Endothelial cell (in vitro differentiated cells): ENCODE measurements around the gene CDR2L. TPM values are rescaled to one million over a fixed set of nuclear protein-coding genes. Genes with fewer than 3 reads are reported as not detected.
A peak's percentile ranks its signal among the peaks of the same experiment; 100 is the strongest.

Experiments used
- DNase-seq: peaks from one replicate; pipeline ENCODE4 v3.0.0; 2021; ENCODE audit warnings: low spot score
- H3K27ac Mint-ChIP-seq: one replicate; pipeline ENCODE4 v1.8.0; 2021; ENCODE audit warnings: mixed read lengths, inconsistent platforms; ENCODE audit not compliant: unreplicated experiment
- H3K27me3 Mint-ChIP-seq: one replicate; pipeline ENCODE4 v1.8.0; 2021; ENCODE audit warnings: mild to moderate bottlenecking, moderate library complexity, mixed read lengths, inconsistent platforms; ENCODE audit not compliant: unreplicated experiment
- H3K36me3 Mint-ChIP-seq: one replicate; pipeline ENCODE4 v1.8.0; 2021; ENCODE audit warnings: mild to moderate bottlenecking, low read depth, mixed read lengths, inconsistent platforms; ENCODE audit not compliant: unreplicated experiment
- H3K4me1 Mint-ChIP-seq: one replicate; pipeline ENCODE4 v1.8.0; 2021; ENCODE audit warnings: mild to moderate bottlenecking, mixed read lengths, inconsistent platforms; ENCODE audit not compliant: unreplicated experiment
- H3K4me3 Mint-ChIP-seq: one replicate; pipeline ENCODE4 v1.8.0; 2021; ENCODE audit warnings: mild to moderate bottlenecking, mixed read lengths, inconsistent platforms; ENCODE audit not compliant: unreplicated experiment
- H3K9me3 Mint-ChIP-seq: one replicate; pipeline ENCODE4 v1.8.0; 2021; ENCODE audit warnings: mixed read lengths, inconsistent platforms; ENCODE audit not compliant: unreplicated experiment
- CTCF ChIP-seq: fragments of 200-600 bp; sonication (generic); IDR thresholded peaks from one replicate; pipeline ENCODE4 v1.5.0; 2021; ENCODE audit warnings: antibody characterized with exemption; ENCODE audit not compliant: unreplicated experiment
- total RNA-seq: library from RNA; stranded (reverse); fragmentation: NEBNext Ultra II Directional; extraction: Animal tissue kit (Norgen Biotek cat#: 25700); gene quantifications from one replicate; pipeline ENCODE4 v1.2.1, GENCODE V29; 2021; ENCODE audit not compliant: unreplicated experiment

Gene CDR2L
- total RNA-seq, 1 donor from 2014 or later: 33.2 TPM

GRCh38 chr17:75048249-75048878 is 60.9 kb downstream of the CDR2L start:
- Mint-ChIP-seq H3K9me3 (no peaks in the 10 kb centered on the region), H3K4me1 (peaks cover 30% of the 10 kb centered on the region), H3K27ac (peak overlapping the region; percentile 83), H3K4me3 (peak overlapping the region; percentile 99), H3K36me3 (peaks cover 10% of the 10 kb centered on the region), H3K27me3 (peaks cover 2% of the 10 kb centered on the region)
- no peak for TF ChIP-seq CTCF
- DNase-seq: no peak

DNA sequence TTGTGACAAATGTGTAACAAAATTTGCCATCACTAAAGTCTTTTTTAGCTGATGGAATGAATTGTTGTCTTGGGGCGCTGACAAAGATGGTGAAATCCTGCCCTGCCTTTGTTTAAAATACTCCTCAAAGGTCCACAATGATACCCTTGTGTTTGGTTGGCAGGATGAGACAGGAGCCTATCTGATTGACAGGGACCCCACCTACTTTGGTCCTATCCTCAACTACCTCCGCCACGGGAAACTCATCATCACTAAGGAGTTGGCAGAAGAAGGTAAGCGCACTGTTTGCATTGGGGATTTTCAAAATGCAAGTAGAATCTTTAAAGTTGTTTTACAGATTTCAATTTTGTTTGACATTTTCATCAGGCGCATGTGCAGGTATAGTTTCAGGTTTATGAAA is 61.6 kb downstream of the CDR2L start:
- H3K27me3 Mint-ChIP-seq: peaks cover 2% of the 10 kb centered on the region
- no peak overlapping the region for H3K27ac Mint-ChIP-seq
- no peak overlapping the region for H3K4me3 Mint-ChIP-seq
- peaks cover 11% of the 10 kb centered on the region for H3K36me3 Mint-ChIP-seq
- H3K9me3 Mint-ChIP-seq: no peaks in the 10 kb centered on the region
- no peak for DNase-seq
- H3K4me1 Mint-ChIP-seq: peaks cover 26% of the 10 kb centered on the region
- no peak for TF ChIP-seq CTCF

- Mint-ChIP-seq H3K9me3 (no peaks in the 10 kb centered on the region), H3K4me3 (no peak overlapping the region), H3K27ac (no peak overlapping the region), H3K4me1 (peaks cover 22% of the 10 kb centered on the region), H3K36me3 (peaks cover 11% of the 10 kb centered on the region), H3K27me3 (peaks cover 2% of the 10 kb centered on the region)
- no peak for DNase-seq
- no peak for TF ChIP-seq CTCF
These were observed 62.3 kb downstream of the CDR2L start for GRCh38 chr17:75049706-75050105.

DNA sequence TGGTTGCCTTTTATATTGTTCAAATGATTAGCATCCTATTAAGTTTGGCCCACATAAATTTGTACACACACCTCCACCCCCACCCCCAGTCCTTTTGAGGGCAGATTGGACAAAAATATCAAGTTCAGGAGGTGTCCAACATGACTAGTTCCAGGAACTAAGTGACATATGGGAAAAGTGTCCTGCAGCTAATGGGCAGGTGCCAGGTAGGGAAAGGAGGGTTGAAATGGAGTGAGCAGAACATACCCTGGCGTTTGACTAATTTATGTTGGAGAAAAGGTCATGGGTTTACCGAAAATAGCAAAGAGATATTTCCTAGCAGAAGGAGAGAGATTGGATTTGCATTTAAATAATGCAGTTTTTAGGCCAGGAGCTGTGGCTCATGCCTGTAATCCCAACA is 64.5 kb downstream of the CDR2L start:
- Mint-ChIP-seq H3K9me3 (no peaks in the 10 kb centered on the region), H3K27me3 (peaks cover 2% of the 10 kb centered on the region), H3K4me3 (no peak overlapping the region), H3K36me3 (peaks cover 15% of the 10 kb centered on the region), H3K4me1 (peaks cover 11% of the 10 kb centered on the region), H3K27ac (no peak overlapping the region)
- no peak for DNase-seq
- TF ChIP-seq CTCF: no peak

Other genes with a start within 250 kb of the CDR2L start
- gene NHERF1, start 239.0 kb upstream of the CDR2L start, total RNA-seq: 30.5 TPM
- 50.1 TPM for gene NAT9, start 211.3 kb upstream of the CDR2L start, total RNA-seq
- 0.74 TPM for gene GRIN2C, start 127.7 kb upstream of the CDR2L start, total RNA-seq
- gene FDXR, start 114.6 kb upstream of the CDR2L start, total RNA-seq: 22.1 TPM
- not detected for gene FADS6, start 94.0 kb upstream of the CDR2L start, total RNA-seq
- 0.18 TPM for gene USH1G, start 64.4 kb upstream of the CDR2L start, total RNA-seq
- not detected for gene OTOP2, start 63.4 kb upstream of the CDR2L start, total RNA-seq
- not detected for gene OTOP3, start 51.7 kb upstream of the CDR2L start, total RNA-seq
- 157 TPM for gene HID1, start 14.9 kb upstream of the CDR2L start, total RNA-seq
- gene MRPL58, start 25.0 kb downstream of the CDR2L start, total RNA-seq: 16.2 TPM
- gene ATP5PD, start 59.3 kb downstream of the CDR2L start, total RNA-seq: 179 TPM
- 33.5 TPM for gene KCTD2, start 59.6 kb downstream of the CDR2L start, total RNA-seq
- gene SLC16A5, start 100.3 kb downstream of the CDR2L start, total RNA-seq: 50.9 TPM
- 43.4 TPM for gene ARMC7, start 122.3 kb downstream of the CDR2L start, total RNA-seq
- gene NT5C, start 144.1 kb downstream of the CDR2L start, total RNA-seq: 13.5 TPM
- gene JPT1, start 166.9 kb downstream of the CDR2L start, total RNA-seq: 115 TPM
- gene SUMO2, start 195.3 kb downstream of the CDR2L start, total RNA-seq: 657 TPM
- 83.9 TPM for gene NUP85, start 218.0 kb downstream of the CDR2L start, total RNA-seq